GM21786 (cell line): ENCODE measurements around the gene PEPD.

Experiments used
- ATAC-seq: cut with Tn5 transposase; IDR thresholded peaks from one replicate; pipeline ENCODE4 v1.9.1; 2021; ENCODE audit not compliant: unreplicated experiment

Gene PEPD

GRCh38 chr19:33339016-33339984 is 182.3 kb downstream of the PEPD start:
- ATAC-seq: no peak
